A204.1 (cell line): ENCODE data around the gene TRIM14.
"Not testable (repeated sequence)": the region's sequence is repeated elsewhere in the genome, so short reads cannot be mapped to it uniquely, and the experiment has no call there.

ENCODE experiments used
- FAIRE-seq: peaks from 2 replicates; lab custom pipeline; 2012; peaks lifted over from hg19 to GRCh38; lab: Jason Lieb, UNC

The TRIM14 gene

GRCh38 chr9:98140503-98140902 is 21.5 kb upstream of the TRIM14 start:
- FAIRE-seq: no peak

- no peak for FAIRE-seq
Measured at GRCh38 chr9:98136489-98136888, 17.5 kb upstream of the TRIM14 start.

GRCh38 chr9:98135938-98136337 is 16.9 kb upstream of the TRIM14 start:
- FAIRE-seq: no peak

GRCh38 chr9:98135558-98135934 is 16.5 kb upstream of the TRIM14 start:
- FAIRE-seq: no peak

- no peak for FAIRE-seq
Measured at GRCh38 chr9:98134702-98135557, 15.9 kb upstream of the TRIM14 start.

GRCh38 chr9:98132806-98133631 is 14.0 kb upstream of the TRIM14 start:
- no peak for FAIRE-seq

GRCh38 chr9:98132158-98132557 is 13.1 kb upstream of the TRIM14 start:
- FAIRE-seq: no peak

GRCh38 chr9:98130576-98131228 is 11.7 kb upstream of the TRIM14 start:
- no peak for FAIRE-seq

GRCh38 chr9:98130060-98130459 is 11.0 kb upstream of the TRIM14 start:
- FAIRE-seq: not testable (repeated sequence)

- no peak for FAIRE-seq
Measured at GRCh38 chr9:98129451-98129881, 10.4 kb upstream of the TRIM14 start.

GRCh38 chr9:98128316-98128715 is 9.3 kb upstream of the TRIM14 start:
- FAIRE-seq: no peak

GRCh38 chr9:98127226-98127625 is 8.2 kb upstream of the TRIM14 start:
- FAIRE-seq: no peak

GRCh38 chr9:98124637-98125426 is 5.8 kb upstream of the TRIM14 start:
- no peak for FAIRE-seq

GRCh38 chr9:98124091-98124490 is 5.1 kb upstream of the TRIM14 start:
- not testable (repeated sequence) for FAIRE-seq

- FAIRE-seq: no peak
Measured at GRCh38 chr9:98121058-98121457, 2.0 kb upstream of the TRIM14 start.

GRCh38 chr9:98120476-98120875 is 1.5 kb upstream of the TRIM14 start:
- FAIRE-seq: no peak

- FAIRE-seq: no peak
Measured at GRCh38 chr9:98117984-98118639, 910 bp downstream of the TRIM14 start.

- not testable (repeated sequence) for FAIRE-seq
Measured at GRCh38 chr9:98117097-98117496, 1.9 kb downstream of the TRIM14 start.

GRCh38 chr9:98109052-98109451 is 10.0 kb downstream of the TRIM14 start:
- no peak for FAIRE-seq

GRCh38 chr9:98108531-98109031 is 10.4 kb downstream of the TRIM14 start:
- FAIRE-seq: no peak

GRCh38 chr9:98107926-98108325 is 11.1 kb downstream of the TRIM14 start:
- no peak for FAIRE-seq
